Measurements from ENCODE around the gene CROCC2. TPM values are rescaled to one million over a fixed set of nuclear protein-coding genes. Genes with fewer than 3 reads are reported as not detected.

CROCC2 gene
- total RNA-seq, 4 donors from 2014 or later, result not detected

GRCh38 chr2:240963065-240963867 lies 57.1 kb downstream of the CROCC2 start:
- H3K27ac ChIP-seq, result peak overlapping the region in 3 of 4 donors; percentile 58 to 76 (median 62)
- in situ Hi-C loops (cut with MboI; ENCODE audit: low pct_ligation_motif_present in 1 of 4, low pct_unique_long_range_greater_than_20kb in 1 of 4, low sequenced_read_pairs in 3 of 4), result no loop called here

DNA sequence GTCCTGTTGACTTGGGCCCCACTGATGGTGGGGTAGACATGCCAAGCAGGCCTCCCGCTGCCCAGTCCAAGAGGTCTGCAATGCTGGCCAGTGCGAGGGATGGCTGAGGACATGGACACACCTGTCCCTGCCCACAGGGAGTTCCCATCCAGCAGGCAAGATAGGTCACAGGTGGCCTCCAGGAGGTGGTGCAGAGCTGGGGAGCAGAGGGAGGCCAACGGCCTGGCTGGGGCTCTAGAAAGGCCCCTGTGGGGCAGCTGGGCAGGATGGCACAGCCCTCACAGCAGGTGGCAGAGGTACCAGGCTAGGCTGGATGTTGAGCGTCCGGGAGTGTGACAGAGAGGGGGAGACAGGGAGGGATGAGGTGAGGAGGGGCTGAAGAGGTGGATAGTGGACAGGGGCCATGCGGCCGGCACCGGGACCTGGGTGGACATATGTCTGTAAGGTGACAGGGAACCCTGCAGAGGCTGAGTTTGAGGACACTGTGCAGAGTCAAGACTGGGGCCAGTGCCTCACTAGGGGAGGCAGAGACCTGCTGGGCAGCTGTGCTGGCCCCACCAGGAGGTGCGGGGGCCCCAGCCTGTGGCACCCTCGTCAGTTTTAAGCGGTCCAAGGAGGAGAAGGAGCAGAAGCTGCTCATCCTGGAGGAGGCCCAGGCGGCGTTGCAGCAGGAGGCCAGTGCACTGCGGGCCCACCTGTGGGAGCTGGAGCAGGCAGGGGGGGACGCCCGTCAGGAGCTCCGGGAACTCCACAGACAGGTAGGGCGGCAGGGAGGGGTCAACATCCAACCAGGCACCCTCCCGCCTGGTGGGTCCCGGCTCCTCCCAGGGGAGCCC lies 58.0 kb downstream of the CROCC2 start:
- H3K27ac ChIP-seq, result no peak overlapping the region

More at GRCh38 chr2:240963065-240963867, 57.1 kb downstream of the CROCC2 start:
- no peaks in the 10 kb centered on the region for H3K9me3 ChIP-seq
- no peak for DNase-seq
- WGBS, 2 donors (ENCODE audit: low coverage in 1 of 2), result 93 to 100% methylated on average over 2 to 31 of the region's 33 CpGs
- H3K4me1 ChIP-seq, result peaks cover 0 to 17% (median 4%) of the 10 kb centered on the region in 4 donors
- intact Hi-C loops (cut with DNase I; ENCODE audit: low total_unique reads), result no loop called here
- H3K4me3 ChIP-seq, result no peak overlapping the region
- H3K36me3 ChIP-seq, result no peaks in the 10 kb centered on the region
- no peak for TF ChIP-seq POLR2A (IDR thresholded peaks at IDR 0.05)
- TF ChIP-seq POLR2AphosphoS5 (IDR thresholded peaks at IDR 0.05), result no peak
- TF ChIP-seq, protein P1, sequence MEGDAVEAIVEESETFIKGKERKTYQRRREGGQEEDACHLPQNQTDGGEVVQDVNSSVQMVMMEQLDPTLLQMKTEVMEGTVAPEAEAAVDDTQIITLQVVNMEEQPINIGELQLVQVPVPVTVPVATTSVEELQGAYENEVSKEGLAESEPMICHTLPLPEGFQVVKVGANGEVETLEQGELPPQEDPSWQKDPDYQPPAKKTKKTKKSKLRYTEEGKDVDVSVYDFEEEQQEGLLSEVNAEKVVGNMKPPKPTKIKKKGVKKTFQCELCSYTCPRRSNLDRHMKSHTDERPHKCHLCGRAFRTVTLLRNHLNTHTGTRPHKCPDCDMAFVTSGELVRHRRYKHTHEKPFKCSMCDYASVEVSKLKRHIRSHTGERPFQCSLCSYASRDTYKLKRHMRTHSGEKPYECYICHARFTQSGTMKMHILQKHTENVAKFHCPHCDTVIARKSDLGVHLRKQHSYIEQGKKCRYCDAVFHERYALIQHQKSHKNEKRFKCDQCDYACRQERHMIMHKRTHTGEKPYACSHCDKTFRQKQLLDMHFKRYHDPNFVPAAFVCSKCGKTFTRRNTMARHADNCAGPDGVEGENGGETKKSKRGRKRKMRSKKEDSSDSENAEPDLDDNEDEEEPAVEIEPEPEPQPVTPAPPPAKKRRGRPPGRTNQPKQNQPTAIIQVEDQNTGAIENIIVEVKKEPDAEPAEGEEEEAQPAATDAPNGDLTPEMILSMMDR (IDR thresholded peaks at IDR 0.05), result no peak
- no peak for TF ChIP-seq EP300 (IDR thresholded peaks at IDR 0.05; ENCODE audit: low read depth)
- no peaks in the 10 kb centered on the region for H3K27me3 ChIP-seq

GRCh38 chr2:240964704-240965295 lies 58.7 kb downstream of the CROCC2 start:
- TF ChIP-seq EP300 (IDR thresholded peaks at IDR 0.05; ENCODE audit: low read depth) (no peak), POLR2A (IDR thresholded peaks at IDR 0.05) (no peak), POLR2AphosphoS5 (IDR thresholded peaks at IDR 0.05) (no peak)
- TF ChIP-seq, protein P1 (IDR thresholded peaks at IDR 0.05), result no peak
- no peak for DNase-seq
- Histone ChIP-seq H3K27ac (no peak overlapping the region), H3K27me3 (no peaks in the 10 kb centered on the region), H3K9me3 (no peaks in the 10 kb centered on the region), H3K4me3 (no peak overlapping the region), H3K36me3 (no peaks in the 10 kb centered on the region), H3K4me1 (peaks cover 0 to 15% (median 4%) of the 10 kb centered on the region in 4 donors)
- intact Hi-C loops (cut with DNase I; ENCODE audit: low total_unique reads) (no loop called here), in situ Hi-C loops (cut with MboI; ENCODE audit: low pct_ligation_motif_present in 1 of 4, low pct_unique_long_range_greater_than_20kb in 1 of 4, low sequenced_read_pairs in 3 of 4) (no loop called here)
- WGBS, 2 donors (ENCODE audit: low coverage in 1 of 2), result 90 to 94% methylated on average over 2 to 15 of the region's 15 CpGs

More for the DNA sequence above, 58.0 kb downstream of the CROCC2 start:
- TF ChIP-seq EP300 (IDR thresholded peaks at IDR 0.05; ENCODE audit: low read depth), result no peak
- no peak for DNase-seq
- WGBS, 2 donors (ENCODE audit: low coverage in 1 of 2), result 85 to 93% methylated on average over 5 to 17 of the region's 20 CpGs
- peaks cover 0 to 17% (median 4%) of the 10 kb centered on the region in 4 donors for H3K4me1 ChIP-seq
- intact Hi-C loops (cut with DNase I; ENCODE audit: low total_unique reads) (no loop called here), in situ Hi-C loops (cut with MboI; ENCODE audit: low pct_ligation_motif_present in 1 of 4, low pct_unique_long_range_greater_than_20kb in 1 of 4, low sequenced_read_pairs in 3 of 4) (no loop called here)
- no peaks in the 10 kb centered on the region for H3K27me3 ChIP-seq
- H3K9me3 ChIP-seq, result no peaks in the 10 kb centered on the region
- no peaks in the 10 kb centered on the region for H3K36me3 ChIP-seq
- no peak overlapping the region for H3K4me3 ChIP-seq

- TF ChIP-seq, protein P1 (IDR thresholded peaks at IDR 0.05), result no peak
- TF ChIP-seq POLR2AphosphoS5 (IDR thresholded peaks at IDR 0.05), result no peak
- TF ChIP-seq EP300 (IDR thresholded peaks at IDR 0.05; ENCODE audit: low read depth), result no peak
- no peak for TF ChIP-seq POLR2A (IDR thresholded peaks at IDR 0.05)
- in situ Hi-C loops (cut with MboI; ENCODE audit: low pct_ligation_motif_present in 1 of 4, low pct_unique_long_range_greater_than_20kb in 1 of 4, low sequenced_read_pairs in 3 of 4) (no loop called here), intact Hi-C loops (cut with DNase I; ENCODE audit: low total_unique reads) (no loop called here)
- Histone ChIP-seq H3K9me3 (no peaks in the 10 kb centered on the region), H3K4me3 (no peak overlapping the region), H3K27me3 (no peaks in the 10 kb centered on the region), H3K27ac (no peak overlapping the region), H3K4me1 (peaks cover 0 to 9% (median 2%) of the 10 kb centered on the region in 4 donors), H3K36me3 (no peaks in the 10 kb centered on the region)
- DNase-seq, result peak; percentile 25
- 71 to 75% methylated on average over 10 to 21 of the region's 22 CpGs for WGBS, 2 donors (ENCODE audit: low coverage in 1 of 2)
These were observed 59.3 kb downstream of the CROCC2 start for GRCh38 chr2:240965296-240965904.
